Cardiac muscle cell (in vitro differentiated cells and primary cell): Measurements from ENCODE around the gene KRT83. TPM values are rescaled to one million over a fixed set of nuclear protein-coding genes. Genes with fewer than 3 reads are reported as not detected.

Source experiments
- DNase-seq, 2 donors: peaks; one replicate each; pipeline versions ENCODE4 v3.0.0 to v3.0.0-alpha.2; 2010 to 2017; ENCODE audit warnings: low read depth in 1 of 2, low spot score in 1 of 2
- H3K27ac ChIP-seq: fragments of 200-600 bp; sonication (generic); 2 replicates; pipeline ENCODE4 v1.5.1; 2016
- H3K27me3 ChIP-seq: fragments of 200-600 bp; sonication (generic); 2 replicates; pipeline ENCODE4 v1.6.0; 2016; ENCODE audit warnings: control low read depth
- H3K36me3 ChIP-seq: fragments of 200-600 bp; sonication (generic); 2 replicates; pipeline ENCODE4 v1.5.1; 2016; ENCODE audit warnings: control low read depth
- H3K4me1 ChIP-seq: fragments of 200-600 bp; sonication (generic); 2 replicates; pipeline ENCODE4 v1.8.1; 2017; ENCODE audit warnings: low read depth, mild to moderate bottlenecking, mixed run types
- H3K4me3 ChIP-seq: fragments of 200-600 bp; sonication (generic); 2 replicates; pipeline ENCODE4 v1.5.1; 2016; ENCODE audit warnings: mild to moderate bottlenecking
- H3K9me3 ChIP-seq: fragments of 200-600 bp; sonication (generic); 2 replicates; pipeline ENCODE4 v1.5.1; 2017; ENCODE audit warnings: low read depth, mild to moderate bottlenecking, control low read depth
- CTCF ChIP-seq: IDR thresholded peaks from 2 replicates; pipeline ENCODE4 v1.5.1; 2012; ENCODE audit warnings: low read depth, mild to moderate bottlenecking, low read length
- polyA plus RNA-seq: library from polyadenylated mRNA; unstranded; fragments of >200 nt; fragmentation: Nextera tagmentation; extraction: Ambion mirVana; gene quantifications from 2 replicates; pipeline ENCODE4 v1.2.1, GENCODE V29; 2016
- total RNA-seq: library from RNA; depleted of rRNA; stranded (reverse); fragments of >200 nt; gene quantifications from 2 replicates; pipeline ENCODE4 v1.2.3, GENCODE V29; 2016

Gene KRT83
- total and polyA plus RNA-seq, 2 experiments from 2014 or later = not detected

GRCh38 chr12:52285851-52286530 is 35.2 kb downstream of the KRT83 start:
- no peaks in the 10 kb centered on the region for H3K9me3 ChIP-seq
- no peaks in the 10 kb centered on the region for H3K4me1 ChIP-seq
- no peak overlapping the region for H3K27ac ChIP-seq
- no peaks in the 10 kb centered on the region for H3K36me3 ChIP-seq
- H3K4me3 ChIP-seq = no peak overlapping the region
- DNase-seq = no peak
- H3K27me3 ChIP-seq = no peaks in the 10 kb centered on the region
- no peak for TF ChIP-seq CTCF

DNA sequence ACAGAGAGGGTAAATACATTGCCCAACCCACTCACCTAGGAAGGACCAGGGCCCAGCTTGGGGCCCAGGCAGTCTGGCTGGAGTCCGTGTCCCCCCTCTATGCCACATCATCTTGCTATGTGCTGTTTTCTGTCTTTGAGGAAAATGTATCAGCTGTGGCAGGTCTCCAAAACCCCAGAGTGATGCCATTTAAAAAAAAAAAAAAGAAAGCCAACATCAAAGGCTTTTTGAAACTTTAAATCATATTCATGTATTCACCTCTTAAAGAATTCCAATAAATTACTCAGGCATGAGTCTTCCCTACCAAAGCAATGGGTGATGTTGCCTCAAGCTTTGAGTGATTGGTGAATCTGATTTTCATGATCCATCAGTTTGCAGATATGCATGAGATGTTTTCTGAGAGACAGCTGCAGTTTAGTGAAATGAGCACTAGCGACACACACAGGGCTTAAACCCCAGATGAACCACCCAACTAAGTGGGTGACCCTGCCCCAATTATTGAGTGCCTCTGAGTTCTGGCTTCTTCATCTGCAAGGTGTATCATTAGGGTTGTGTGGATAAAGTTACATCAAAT is 35.9 kb downstream of the KRT83 start:
- no peaks in the 10 kb centered on the region for H3K36me3 ChIP-seq
- no peak overlapping the region for H3K27ac ChIP-seq
- DNase-seq = no peak
- TF ChIP-seq CTCF = no peak
- no peaks in the 10 kb centered on the region for H3K4me1 ChIP-seq
- H3K27me3 ChIP-seq = peaks cover 7% of the 10 kb centered on the region
- H3K9me3 ChIP-seq = no peaks in the 10 kb centered on the region
- H3K4me3 ChIP-seq = no peak overlapping the region

GRCh38 chr12:52284562-52285171 is 36.5 kb downstream of the KRT83 start:
- no peak for DNase-seq

GRCh38 chr12:52280796-52281560 is 40.2 kb downstream of the KRT83 start:
- Histone ChIP-seq H3K27me3 (peaks cover 46% of the 10 kb centered on the region), H3K36me3 (no peaks in the 10 kb centered on the region), H3K4me1 (no peaks in the 10 kb centered on the region), H3K4me3 (no peak overlapping the region), H3K27ac (no peak overlapping the region), H3K9me3 (no peaks in the 10 kb centered on the region)
- TF ChIP-seq CTCF = no peak
- DNase-seq = peak in 1 of 2 donors; percentile 99

More at GRCh38 chr12:52284562-52285171, 36.5 kb downstream of the KRT83 start:
- TF ChIP-seq CTCF = no peak
- no peaks in the 10 kb centered on the region for H3K9me3 ChIP-seq
- H3K36me3 ChIP-seq = no peaks in the 10 kb centered on the region
- no peaks in the 10 kb centered on the region for H3K4me1 ChIP-seq
- H3K27ac ChIP-seq = no peak overlapping the region
- H3K27me3 ChIP-seq = peaks cover 13% of the 10 kb centered on the region
- H3K4me3 ChIP-seq = no peak overlapping the region

- peak in 1 of 2 donors; percentile 97 for DNase-seq
- H3K27ac ChIP-seq = no peak overlapping the region
Observed at GRCh38 chr12:52280319-52280795, 40.8 kb downstream of the KRT83 start.

More at GRCh38 chr12:52280319-52280795, 40.8 kb downstream of the KRT83 start:
- Histone ChIP-seq H3K4me3 (no peak overlapping the region), H3K27me3 (peaks cover 51% of the 10 kb centered on the region), H3K36me3 (no peaks in the 10 kb centered on the region), H3K4me1 (no peaks in the 10 kb centered on the region), H3K9me3 (no peaks in the 10 kb centered on the region)
- no peak for TF ChIP-seq CTCF
